SIG-M5 treated with dmso at 0.1 percent for 504 hours (cell line): ENCODE results near the gene COL19A1.
"Not testable (repeated sequence)": the region's sequence is repeated elsewhere in the genome, so short reads cannot be mapped to it uniquely, and the experiment has no call there.

Experiments
- DNase-seq: peaks from one replicate; lab custom pipeline; 2025; ENCODE audit not compliant: unreplicated experiment; lab: John Stamatoyannopoulos, UW

COL19A1 gene

GRCh38 chr6:69866351-69866769 is at the start of gene COL19A1:
Gene COL19A1 (plus strand): TSS chr6:69866556. CDS start chr6:69879568, 13,012 bp downstream.
- no peak for DNase-seq

DNA sequence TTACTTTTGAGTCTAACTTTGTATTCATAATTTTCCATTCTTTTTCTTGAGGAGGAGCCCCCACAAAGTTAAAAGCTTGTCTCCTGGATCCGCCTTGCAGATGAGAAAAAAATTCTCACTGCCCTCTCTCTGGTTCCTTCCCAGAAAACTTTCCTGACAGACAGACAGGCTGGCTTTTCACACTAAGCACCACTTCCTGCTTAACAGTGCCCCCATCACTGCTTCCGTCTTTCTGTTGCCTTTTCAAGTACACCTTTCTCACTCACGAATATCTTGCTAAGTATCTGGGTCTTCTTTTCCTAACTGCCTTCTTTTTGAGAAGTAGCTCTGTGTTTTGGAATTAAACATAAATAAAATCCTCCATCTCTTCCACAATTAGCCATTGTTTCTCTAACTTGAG is 49.8 kb upstream of the COL19A1 start:
- DNase-seq: no peak

GRCh38 chr6:69817358-69817757 is 49.0 kb upstream of the COL19A1 start:
- no peak for DNase-seq

GRCh38 chr6:69818223-69818930 is 48.0 kb upstream of the COL19A1 start:
- DNase-seq: no peak

DNA sequence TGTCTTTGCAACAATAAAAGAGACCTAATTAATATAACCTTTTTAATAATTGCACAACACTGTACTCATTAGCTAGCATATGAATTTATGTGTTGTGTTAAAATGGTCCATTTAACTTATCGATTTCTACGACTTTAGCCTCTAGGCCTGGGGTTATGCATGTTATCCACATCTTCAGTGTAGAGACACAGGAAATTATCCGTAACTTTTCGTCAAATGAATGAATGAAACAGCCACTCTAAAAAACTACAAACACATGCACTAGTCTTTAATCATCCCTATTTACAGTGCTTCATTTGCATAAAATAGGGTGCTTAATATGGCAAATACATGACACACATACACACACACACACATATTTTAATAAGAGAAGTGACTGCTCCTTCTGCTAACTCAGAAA is 47.2 kb upstream of the COL19A1 start:
- DNase-seq: no peak

DNA sequence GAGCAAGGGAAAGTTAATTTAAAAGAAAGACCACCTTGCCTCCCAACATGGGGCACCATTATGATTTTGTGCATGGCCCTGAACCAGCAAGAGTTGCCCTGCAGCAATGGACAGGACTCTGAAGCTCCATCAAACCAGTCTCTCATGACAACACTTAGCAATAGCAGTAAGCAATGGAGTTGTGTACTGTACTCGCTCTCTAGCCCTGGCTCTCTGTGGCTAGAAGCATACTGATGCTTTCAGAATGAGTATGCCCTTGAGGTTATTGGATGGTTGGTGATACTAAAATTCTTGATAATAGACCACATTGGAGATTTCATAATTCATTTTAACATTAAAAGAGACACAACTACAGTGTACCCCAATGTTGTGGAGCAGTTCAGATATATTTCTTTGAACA is 46.3 kb upstream of the COL19A1 start:
- no peak for DNase-seq

GRCh38 chr6:69820438-69820837 is 45.9 kb upstream of the COL19A1 start:
- no peak for DNase-seq

GRCh38 chr6:69824355-69824754 is 42.0 kb upstream of the COL19A1 start:
- DNase-seq: not testable (repeated sequence)

GRCh38 chr6:69825904-69826303 is 40.5 kb upstream of the COL19A1 start:
- DNase-seq: no peak

- DNase-seq: no peak
Observed at GRCh38 chr6:69827276-69827893, 39.0 kb upstream of the COL19A1 start.

- no peak for DNase-seq
Observed at GRCh38 chr6:69832558-69832957, 33.8 kb upstream of the COL19A1 start.

GRCh38 chr6:69835414-69836179 is 30.8 kb upstream of the COL19A1 start:
- peak; percentile 44 for DNase-seq

GRCh38 chr6:69841862-69842261 is 24.5 kb upstream of the COL19A1 start:
- no peak for DNase-seq

DNA sequence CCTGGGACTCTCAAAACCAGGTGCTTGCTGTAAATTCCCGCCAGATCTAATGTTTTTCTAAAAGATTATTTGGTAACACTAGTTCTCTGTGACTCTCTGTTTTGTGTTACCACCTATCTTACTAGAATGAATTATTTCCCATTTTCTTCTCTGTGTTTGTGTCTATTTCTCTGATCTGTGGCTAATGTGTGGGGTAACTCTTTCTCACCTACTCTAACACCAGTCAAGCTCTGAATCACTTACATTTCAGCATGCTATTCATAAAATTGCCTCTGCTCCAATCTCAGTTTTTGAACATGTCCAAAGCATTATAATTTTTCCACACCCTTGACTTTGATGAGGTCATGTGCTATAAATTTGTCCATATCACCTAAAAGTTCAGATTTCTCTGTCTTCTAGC is 23.2 kb upstream of the COL19A1 start:
- no peak for DNase-seq

DNA sequence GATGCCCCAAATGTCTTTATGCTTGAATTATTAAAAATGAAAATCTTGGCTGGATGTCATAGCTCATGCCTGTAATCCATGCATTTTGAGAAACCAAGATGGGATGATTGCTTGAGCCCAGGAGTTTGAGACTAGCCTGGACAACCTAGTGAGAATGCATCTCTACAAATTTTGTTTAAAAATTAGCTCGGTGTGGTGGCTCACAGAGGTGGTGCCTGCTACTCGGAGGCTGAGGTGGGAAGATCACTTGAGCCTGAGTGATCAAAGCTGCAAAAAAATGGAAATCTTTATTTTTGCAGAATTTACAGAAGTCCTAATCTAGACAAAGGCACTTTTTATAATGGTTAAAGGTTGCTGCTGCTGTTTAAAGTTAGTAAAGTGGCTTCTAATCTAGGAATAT is 20.0 kb upstream of the COL19A1 start:
- no peak for DNase-seq

GRCh38 chr6:69846770-69847491 is 19.4 kb upstream of the COL19A1 start:
- DNase-seq: no peak

DNA sequence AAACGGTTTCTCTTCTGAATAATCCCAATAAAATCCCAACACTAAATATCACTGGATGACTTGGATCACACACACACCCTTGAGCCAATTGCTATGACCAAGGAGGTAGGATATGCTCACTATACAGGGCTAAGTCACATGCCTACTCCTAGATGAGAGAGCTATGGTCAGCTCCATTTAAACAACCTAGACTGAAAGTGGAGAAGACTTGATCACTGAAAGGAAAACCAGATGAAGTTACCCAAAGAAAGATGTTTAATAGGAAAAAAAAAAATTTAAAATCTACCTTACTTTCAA is 18.9 kb upstream of the COL19A1 start:
- no peak for DNase-seq

DNA sequence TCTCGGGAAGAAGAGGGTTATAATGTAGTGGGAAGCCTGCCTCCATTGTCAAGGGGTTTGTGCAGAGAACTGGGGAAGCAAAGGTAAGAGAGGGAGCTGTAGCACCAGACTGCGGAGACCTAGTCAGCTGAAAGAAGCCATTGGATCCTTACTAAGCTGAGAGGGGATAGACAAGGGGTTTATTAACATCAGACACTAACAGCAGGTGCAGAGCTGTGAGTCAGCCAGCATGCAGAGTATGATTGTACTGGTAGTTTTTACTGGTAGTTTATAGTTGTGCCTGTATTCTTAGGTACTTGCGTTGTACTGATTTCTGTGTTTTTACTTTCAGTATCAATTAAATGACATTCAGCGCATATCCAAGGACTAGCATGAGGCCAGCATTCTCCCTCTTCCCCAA is 17.8 kb upstream of the COL19A1 start:
- DNase-seq: no peak

DNA sequence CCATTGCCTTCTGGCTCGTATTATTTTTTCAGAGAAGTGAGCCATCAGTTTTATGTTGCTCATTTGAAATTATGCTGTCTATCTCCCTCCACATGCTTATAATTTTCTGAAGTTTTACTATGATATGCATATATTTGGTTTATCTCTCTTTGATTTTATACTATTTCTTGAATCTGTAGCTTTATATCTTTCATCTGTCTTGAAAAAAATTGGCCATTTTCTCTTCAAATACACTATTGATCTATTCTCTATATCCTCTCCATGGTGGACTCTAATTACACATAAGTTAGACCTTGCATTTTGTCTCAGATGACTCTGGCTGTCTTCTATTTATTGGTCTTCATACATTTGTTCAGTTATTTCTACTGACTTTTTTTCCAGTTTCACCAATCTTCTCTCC is 13.7 kb upstream of the COL19A1 start:
- DNase-seq: no peak

- no peak for DNase-seq
Observed at GRCh38 chr6:69861986-69862385, 4.4 kb upstream of the COL19A1 start.

GRCh38 chr6:69863766-69864165 is 2.6 kb upstream of the COL19A1 start:
- DNase-seq: no peak

GRCh38 chr6:69865126-69865525 is 1.2 kb upstream of the COL19A1 start:
- no peak for DNase-seq
